Stomach (tissue), 9 donors: ENCODE data around the gene TBC1D14. TPM values are rescaled to one million over a fixed set of nuclear protein-coding genes. Genes with fewer than 3 reads are reported as not detected.
A peak's percentile ranks its signal among the peaks of the same experiment; 100 is the strongest.

ENCODE experiments used
- DNase-seq, 2 donors: peaks; one replicate each; pipeline versions ENCODE4 v3.0.0 to v3.0.0-alpha.2; 2013 to 2019
- H3K27ac ChIP-seq, 5 donors: fragments of 200-600 bp in 4 of 5; sonication (generic) in 4 of 5; one replicate each; pipeline ENCODE4 v1.5.1; 2013 to 2019; ENCODE audit warnings: mild to moderate bottlenecking in 1 of 5, moderate library complexity in 1 of 5
- H3K27me3 ChIP-seq, 3 donors: fragments of 200-600 bp; sonication (generic); one replicate each; pipeline ENCODE4 v1.5.1; 2017 to 2019; ENCODE audit warnings: mixed run types in 1 of 3
- H3K36me3 ChIP-seq, 4 donors: fragments of 200-600 bp; sonication (generic); 1 replicate in 3 of 4; 2 replicates in 1 of 4; pipeline ENCODE4 v1.5.1; 2016 to 2019
- H3K4me1 ChIP-seq, 4 donors: fragments of 200-600 bp; sonication (generic); one replicate each; pipeline ENCODE4 v1.5.1; 2016 to 2019
- H3K4me3 ChIP-seq, 4 donors: fragments of 200-600 bp; sonication (generic) in 3 of 4; one replicate each; pipeline ENCODE4 v1.5.1; 2016 to 2019; ENCODE audit warnings: mild to moderate bottlenecking in 1 of 4
- H3K9me3 ChIP-seq, 4 donors: fragments of 200-600 bp; sonication (generic); one replicate each; pipeline ENCODE4 v1.5.1; 2016 to 2019
- CTCF ChIP-seq, 7 experiments: fragments of 450-650 bp in 4 of 7; fragments of 200-600 bp in 3 of 7; sonication (generic) in 3 of 7; IDR thresholded peaks; one replicate each; pipeline ENCODE4 v1.5.1; 2016 to 2019; ENCODE audit warnings: antibody characterized with exemption in 7 of 7, control low read depth in 2 of 7, mild to moderate bottlenecking in 1 of 7
- EP300 ChIP-seq: sonication (generic); formaldehyde crosslinking; IDR thresholded peaks from one replicate; pipeline ENCODE4 v1.6.1; 2017; ENCODE audit warnings: antibody characterized with exemption
- POLR2A ChIP-seq, 4 donors: fragments of 450-650 bp; IDR thresholded peaks; one replicate each; pipeline ENCODE4 v1.6.1; 2016; ENCODE audit warnings: antibody characterized with exemption in 4 of 4, control low read depth in 2 of 4, mild to moderate bottlenecking in 1 of 4, moderate library complexity in 1 of 4
- POLR2AphosphoS5 ChIP-seq, 3 donors: sonication (generic); formaldehyde crosslinking; IDR thresholded peaks; one replicate each; pipeline ENCODE4 v1.6.1; 2016; ENCODE audit warnings: antibody characterized with exemption in 3 of 3
- WGBS, 5 donors: extraction: QIAGEN DNeasy Blood & Tissue Kit in 3 of 5; methylation state at CpG; one replicate each; pipeline versions ENCODE4 v1.1.5 to v1.1.7; 2013 to 2018; 5-methylcytosine and 5-hydroxymethylcytosine counted together
- intact Hi-C: fragments of 100-400 bp; cut with DNase I; formaldehyde crosslinking; loops from one replicate; pipeline ENCODE4 v1.15.1; 2023; ENCODE audit warnings: low total_unique reads
- polyA plus RNA-seq, 3 donors: library from polyadenylated mRNA; stranded (reverse); fragments of 200-250 nt; gene quantifications; one replicate each; pipeline ENCODE4 v1.2.3, GENCODE V29; 2013
- total RNA-seq, 5 donors: library from RNA; depleted of rRNA; stranded (reverse); fragments of >200 nt; gene quantifications; one replicate each; pipeline versions ENCODE4 v1.1.0 to v1.2.3, GENCODE V29; 2014 to 2016
- donor health status: healthy with polysubstance abuse.
- donor health status: Bipolar disorder and iron deficiency.
- donor health status: healthy.

The TBC1D14 gene
- total and polyA plus RNA-seq, 8 donors = 19.5 to 72.4 (median 40.4) TPM

DNA sequence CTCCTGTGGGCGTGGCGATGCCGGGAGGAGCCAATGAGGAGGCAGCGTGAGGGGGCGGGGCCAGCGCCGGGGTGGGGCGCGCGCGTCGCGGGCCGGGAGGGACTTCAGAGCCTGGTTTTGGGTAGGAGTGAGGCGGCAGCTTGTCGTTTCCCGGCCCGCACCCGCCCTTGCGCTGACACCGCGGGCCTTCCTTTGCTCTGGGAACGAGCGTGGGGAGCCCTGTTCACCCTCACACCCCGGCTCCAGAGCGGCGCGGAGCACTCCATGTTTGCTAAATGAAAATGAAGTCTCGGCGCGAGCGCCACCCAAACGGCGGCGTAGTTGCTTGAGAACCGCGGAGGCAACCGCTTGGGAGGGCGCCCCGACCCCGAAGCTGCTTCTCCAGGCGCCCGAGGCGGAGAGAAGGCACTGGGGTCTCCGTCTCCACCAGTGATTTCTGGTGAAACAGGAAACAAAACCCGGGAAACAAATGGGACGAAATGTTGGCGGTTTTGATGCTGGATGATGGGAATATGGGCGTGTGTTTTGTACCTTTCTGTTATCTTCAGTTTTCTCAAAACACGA is 158.7 kb downstream of the TBC1D14 start:
- peaks cover 8 to 20% (median 15%) of the 10 kb centered on the region in 4 donors for H3K36me3 ChIP-seq
- WGBS, 5 donors = 0 to 1% (median 0%) methylated on average over 10 to 50 of the region's 50 CpGs
- H3K4me3 ChIP-seq = peak overlapping the region; percentile 82 to 97 (median 90)
- H3K4me1 ChIP-seq = peaks cover 23 to 61% (median 44%) of the 10 kb centered on the region in 4 donors
- no peaks in the 10 kb centered on the region for H3K27me3 ChIP-seq
- intact Hi-C loops = no loop called here
- TF ChIP-seq CTCF (IDR thresholded peaks at IDR 0.05) (no peak), POLR2A (IDR thresholded peaks at IDR 0.05) (peak in 1 of 4 donors; percentile 38), EP300 (no peak), POLR2AphosphoS5 (IDR thresholded peaks at IDR 0.05) (peak in 1 of 3 donors; percentile 2)
- no peak for DNase-seq
- H3K9me3 ChIP-seq = no peaks in the 10 kb centered on the region
- H3K27ac ChIP-seq = peak overlapping the region; percentile 92 to 96 (median 93)

GRCh38 chr4:7068883-7069282 is 159.3 kb downstream of the TBC1D14 start:
- DNase-seq = peak in 1 of 2 donors; percentile 41
- intact Hi-C loops = no loop called here
- H3K4me1 ChIP-seq = peaks cover 23 to 56% (median 44%) of the 10 kb centered on the region in 4 donors
- H3K36me3 ChIP-seq = peaks cover 3 to 14% (median 10%) of the 10 kb centered on the region in 4 donors
- TF ChIP-seq POLR2AphosphoS5 (IDR thresholded peaks at IDR 0.05) (no peak), EP300 (no peak), CTCF (IDR thresholded peaks at IDR 0.05) (no peak), POLR2A (IDR thresholded peaks at IDR 0.05) (no peak)
- H3K9me3 ChIP-seq = no peaks in the 10 kb centered on the region
- 8 to 16% (median 12%) methylated on average over 19 to 20 of the region's 20 CpGs for WGBS, 5 donors
- H3K27me3 ChIP-seq = no peaks in the 10 kb centered on the region
- peak overlapping the region; percentile 82 to 97 (median 90) for H3K4me3 ChIP-seq
- H3K27ac ChIP-seq = peak overlapping the region; percentile 21 to 96 (median 93)

DNA sequence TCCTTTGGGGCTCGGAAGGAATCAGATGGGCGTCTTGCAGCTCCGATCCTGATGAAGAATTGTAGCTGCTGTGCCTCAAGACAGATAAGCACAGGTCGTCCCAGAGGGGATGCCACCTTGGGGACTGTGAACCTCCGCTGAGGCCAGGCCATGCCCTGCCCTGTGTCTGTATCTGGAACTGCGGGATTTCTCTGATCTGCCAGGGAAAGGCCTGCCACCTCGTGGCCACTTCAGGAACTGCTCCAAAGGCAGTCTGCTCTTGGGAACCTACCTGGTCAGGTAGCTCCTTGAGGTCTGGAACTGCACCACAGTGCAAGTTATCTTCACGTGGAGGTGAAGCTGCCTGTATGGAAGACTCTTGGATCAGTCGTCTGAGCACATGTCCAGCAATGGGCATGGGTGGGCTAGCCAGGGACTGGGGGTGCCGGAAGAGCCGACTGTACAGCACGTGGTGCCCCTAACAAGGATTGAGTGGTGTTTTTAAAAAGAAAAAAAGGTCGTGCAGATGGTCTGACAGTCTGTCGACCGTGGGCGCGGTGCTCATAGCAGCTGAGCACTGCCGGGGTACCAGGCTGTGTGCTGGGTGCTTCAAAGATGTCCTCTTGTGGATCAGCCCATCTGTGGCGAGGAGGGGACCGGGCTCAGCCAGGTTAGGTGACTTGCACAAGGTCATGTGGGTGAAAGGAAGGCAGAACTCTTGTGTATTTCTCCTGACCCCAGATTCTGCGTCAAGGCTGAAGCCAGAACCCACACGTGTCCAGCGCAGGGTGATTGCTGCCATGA is 161.3 kb downstream of the TBC1D14 start:
- 35 to 40% (median 37%) methylated on average over 21 to 23 of the region's 23 CpGs for WGBS, 5 donors
- DNase-seq = peak; percentile 92 to 95
- Histone ChIP-seq H3K27me3 (no peaks in the 10 kb centered on the region), H3K4me1 (peaks cover 21 to 37% (median 33%) of the 10 kb centered on the region in 4 donors), H3K27ac (no peak overlapping the region), H3K9me3 (no peaks in the 10 kb centered on the region), H3K4me3 (no peak overlapping the region), H3K36me3 (no peaks in the 10 kb centered on the region)
- TF ChIP-seq POLR2A (IDR thresholded peaks at IDR 0.05) = no peak
- peak in 2 of 3 donors; percentile 8 to 81 for TF ChIP-seq POLR2AphosphoS5 (IDR thresholded peaks at IDR 0.05)
- TF ChIP-seq CTCF (IDR thresholded peaks at IDR 0.05) = peak in 6 of 7 experiments; percentile 97 to 99 (median 99)
- no peak for TF ChIP-seq EP300
- intact Hi-C loops = loop anchor here (10.0 kb wide), 1 partner anchor 96 kb away; no protein-coding TSS in a partner anchor

- WGBS, 5 donors = 89 to 94% (median 93%) methylated on average over 13 to 14 of the region's 14 CpGs
- intact Hi-C loops = loop anchor here (10.0 kb wide), 1 partner anchor 98 kb away; no protein-coding TSS in a partner anchor
Observed at GRCh38 chr4:7073059-7073458, 163.4 kb downstream of the TBC1D14 start.

More at GRCh38 chr4:7073059-7073458, 163.4 kb downstream of the TBC1D14 start:
- Histone ChIP-seq H3K27ac (no peak overlapping the region), H3K27me3 (no peaks in the 10 kb centered on the region), H3K4me3 (no peak overlapping the region), H3K9me3 (no peaks in the 10 kb centered on the region), H3K36me3 (no peaks in the 10 kb centered on the region), H3K4me1 (peaks cover 6 to 21% (median 16%) of the 10 kb centered on the region in 4 donors)
- no peak for DNase-seq
- TF ChIP-seq POLR2A (IDR thresholded peaks at IDR 0.05) = no peak
- TF ChIP-seq POLR2AphosphoS5 (IDR thresholded peaks at IDR 0.05) = no peak
- no peak for TF ChIP-seq CTCF (IDR thresholded peaks at IDR 0.05)
- TF ChIP-seq EP300 = no peak
